GM21786 (cell line): ENCODE data around the gene SPON1.
"Not testable (repeated sequence)": the region's sequence is repeated elsewhere in the genome, so short reads cannot be mapped to it uniquely, and the experiment has no call there.

Experiments
- ATAC-seq: cut with Tn5 transposase; IDR thresholded peaks from one replicate; pipeline ENCODE4 v1.9.1; 2021; ENCODE audit not compliant: unreplicated experiment

The SPON1 gene

GRCh38 chr11:14230407-14230806 is 267.9 kb downstream of the SPON1 start:
- no peak for ATAC-seq

- ATAC-seq, result no peak
These were observed 270.1 kb downstream of the SPON1 start for GRCh38 chr11:14232652-14233051.

DNA sequence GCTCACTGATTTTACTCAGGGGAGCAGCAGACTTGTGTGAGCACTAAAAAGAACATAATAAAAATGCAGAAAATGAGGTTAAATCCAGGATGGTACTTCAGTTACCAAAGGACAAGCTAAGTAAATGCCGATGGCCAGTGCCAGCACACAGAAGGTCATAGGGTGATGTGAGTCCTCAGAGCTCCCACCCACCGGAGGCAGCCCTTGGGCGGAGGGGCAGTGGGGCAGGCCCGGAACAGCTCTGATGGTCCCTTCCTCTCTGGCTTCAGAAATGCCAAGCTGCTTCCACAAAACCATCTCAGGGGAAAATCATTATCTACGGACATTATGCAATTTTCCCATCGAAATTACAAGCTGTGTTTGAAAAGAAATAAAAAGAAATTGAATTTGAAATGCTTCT is 271.9 kb downstream of the SPON1 start:
- ATAC-seq, result no peak

DNA sequence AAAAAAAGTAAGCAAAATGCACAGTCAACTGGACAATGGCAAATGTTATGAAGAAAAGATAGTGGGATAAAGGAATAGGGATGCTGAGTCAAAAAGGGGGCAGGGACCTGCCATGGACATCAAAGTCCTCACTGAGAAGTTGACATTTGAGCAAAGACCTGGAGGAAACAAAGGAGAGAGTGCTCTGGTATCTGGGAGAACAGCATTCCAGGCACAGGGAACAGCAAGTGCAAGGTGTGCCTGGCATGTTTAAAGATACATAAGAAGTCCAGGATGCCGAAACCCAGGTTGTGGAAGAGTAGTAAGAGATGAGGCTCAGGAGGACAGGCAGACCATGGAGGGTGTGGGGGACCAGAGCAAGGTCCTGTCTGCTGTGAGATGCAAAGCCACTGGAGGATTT is 273.2 kb downstream of the SPON1 start:
- no peak for ATAC-seq

DNA sequence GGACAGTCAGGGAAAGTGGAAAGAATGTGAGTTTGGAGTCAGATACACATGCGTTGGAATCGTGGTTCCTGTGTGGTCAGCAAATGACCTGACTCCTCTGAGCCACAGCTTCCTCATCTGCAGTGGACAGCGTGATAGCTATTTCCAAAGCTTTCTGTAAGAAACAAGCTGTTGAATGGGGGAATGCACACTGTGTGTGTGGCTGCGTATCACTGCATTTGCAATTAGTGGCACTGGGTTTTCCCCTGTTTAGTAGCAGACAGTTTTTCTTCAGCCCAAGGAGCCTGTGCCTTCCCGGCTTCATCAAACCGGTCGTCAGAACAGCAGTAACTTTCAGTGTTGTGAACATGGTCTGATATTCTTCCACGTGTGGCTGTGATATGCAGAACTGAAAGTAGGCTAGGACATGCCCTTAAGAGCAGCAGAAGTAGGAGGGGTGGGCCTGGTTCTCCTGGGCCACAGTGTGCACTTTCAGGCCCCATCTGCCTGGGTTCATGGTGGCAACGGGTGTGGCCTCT is 275.0 kb downstream of the SPON1 start:
- peak; percentile 98 for ATAC-seq

GRCh38 chr11:14240221-14240620 is 277.7 kb downstream of the SPON1 start:
- ATAC-seq, result no peak

GRCh38 chr11:14240951-14241350 is 278.4 kb downstream of the SPON1 start:
- no peak for ATAC-seq

- no peak for ATAC-seq
These were observed 279.7 kb downstream of the SPON1 start for GRCh38 chr11:14242187-14242586.

GRCh38 chr11:14242733-14243132 is 280.2 kb downstream of the SPON1 start:
- ATAC-seq, result no peak

GRCh38 chr11:14244926-14245325 is 282.4 kb downstream of the SPON1 start:
- ATAC-seq, result no peak

DNA sequence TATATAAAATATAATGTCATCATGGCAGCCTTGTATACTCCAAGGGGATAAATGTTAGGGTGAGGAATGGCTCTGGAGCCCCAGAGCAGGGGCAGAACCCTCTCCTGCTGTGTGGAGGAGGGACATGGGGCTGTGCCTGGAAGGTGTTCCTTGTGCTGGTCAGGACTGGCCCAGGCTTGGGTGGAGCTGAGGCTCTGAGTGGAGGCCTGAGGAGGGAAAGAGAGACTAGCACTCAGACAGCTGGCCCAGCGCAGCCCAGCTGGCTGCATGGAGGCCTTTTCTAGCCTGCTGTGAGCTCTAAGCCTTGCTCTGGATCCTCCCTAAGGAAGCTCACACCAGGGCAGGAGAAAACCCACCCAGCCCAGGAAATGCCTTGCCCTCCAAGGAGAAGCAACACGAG is 282.9 kb downstream of the SPON1 start:
- no peak for ATAC-seq

DNA sequence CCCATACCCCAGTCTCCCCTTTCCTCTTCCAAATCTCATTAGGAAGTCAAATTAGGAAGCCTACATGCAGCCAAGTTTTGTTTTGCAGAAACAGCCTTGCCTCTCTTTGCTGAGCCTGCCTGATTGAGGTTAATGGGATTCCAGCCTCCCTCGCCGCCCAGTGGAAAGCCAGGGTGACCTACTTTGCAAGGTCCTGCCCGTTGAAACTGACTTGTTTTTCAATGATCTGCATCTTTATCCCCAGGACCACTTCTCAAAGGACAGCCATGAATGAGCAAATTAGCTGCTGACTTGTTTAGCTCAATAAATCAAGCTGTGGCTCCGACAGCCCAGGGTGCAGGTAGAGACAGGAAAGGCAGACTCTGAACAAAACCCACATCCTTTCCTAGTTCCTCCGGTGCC is 286.1 kb downstream of the SPON1 start:
- no peak for ATAC-seq

GRCh38 chr11:14249121-14249963 is 286.8 kb downstream of the SPON1 start:
- no peak for ATAC-seq

DNA sequence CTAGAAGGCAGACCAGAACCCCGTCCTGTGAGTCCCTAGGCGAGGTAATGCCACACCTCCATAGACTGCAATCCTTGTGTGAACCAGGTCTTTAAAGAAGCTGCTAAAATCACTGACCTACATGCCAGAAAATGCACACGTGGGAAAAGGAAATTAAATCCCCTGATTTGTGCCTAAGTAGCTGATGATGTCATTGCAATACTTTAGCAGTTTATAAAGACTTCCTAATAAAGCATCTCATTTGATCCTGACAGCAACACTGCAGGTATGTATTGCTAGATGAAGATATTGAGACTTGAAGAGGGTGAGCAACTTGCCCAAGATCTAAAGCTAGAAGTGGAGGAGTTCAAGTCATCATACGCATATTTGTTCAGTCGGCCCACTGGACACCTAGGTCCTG is 289.2 kb downstream of the SPON1 start:
- ATAC-seq, result no peak

DNA sequence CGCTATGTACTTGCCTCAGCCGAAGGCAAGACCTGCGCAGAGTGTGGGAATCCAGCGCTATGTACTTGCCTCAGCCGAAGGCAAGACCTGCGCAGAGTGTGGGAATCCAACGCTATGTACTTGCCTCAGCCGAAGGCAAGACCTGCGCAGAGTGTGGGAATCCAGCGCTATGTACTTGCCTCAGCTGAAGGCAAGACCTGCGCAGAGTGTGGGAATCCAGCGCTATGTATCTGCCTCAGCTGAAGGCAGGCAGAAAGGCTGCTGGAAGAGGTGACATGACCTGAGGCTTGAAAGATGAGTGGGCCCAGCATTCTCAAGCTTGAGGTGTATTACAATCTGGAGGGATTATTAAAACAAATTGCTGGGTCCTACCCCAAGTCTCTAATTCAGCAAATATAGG is 290.0 kb downstream of the SPON1 start:
- not testable (repeated sequence) for ATAC-seq

DNA sequence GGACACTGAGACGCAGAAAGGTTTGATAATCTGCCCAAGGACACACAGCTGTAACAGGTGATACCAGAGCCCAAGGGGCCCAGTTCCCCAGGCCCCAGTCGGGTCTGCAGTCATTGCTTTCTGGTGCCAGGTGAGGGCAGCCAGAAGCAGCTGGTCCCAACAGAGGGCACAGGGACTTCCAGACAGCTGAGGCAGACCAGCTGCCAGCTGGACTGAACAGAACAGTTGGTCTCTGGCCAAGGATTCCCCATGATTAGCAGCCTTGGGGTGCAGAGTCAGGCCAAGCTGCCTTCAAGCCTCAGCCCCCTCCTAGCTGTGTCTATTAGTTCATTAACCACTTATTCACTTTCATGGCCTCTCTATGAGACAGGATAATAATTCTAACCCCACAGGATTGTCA is 290.9 kb downstream of the SPON1 start:
- no peak for ATAC-seq

GRCh38 chr11:14253840-14254239 is 291.3 kb downstream of the SPON1 start:
- ATAC-seq, result no peak

- no peak for ATAC-seq
These were observed 292.2 kb downstream of the SPON1 start for GRCh38 chr11:14254533-14255237.

DNA sequence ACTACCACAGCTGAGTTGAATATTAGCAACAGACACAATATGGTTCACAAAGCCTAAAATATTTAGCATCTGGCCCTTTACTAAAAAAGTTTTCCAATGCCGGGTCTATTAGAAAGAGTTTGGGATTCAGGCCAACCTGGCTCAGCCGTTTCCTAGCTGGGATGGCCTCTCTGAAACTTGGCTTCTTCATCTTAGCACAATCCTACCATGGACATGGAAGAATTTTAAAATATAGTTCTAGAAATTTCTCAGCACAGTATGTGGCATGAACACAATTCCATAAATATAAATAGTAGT is 292.7 kb downstream of the SPON1 start:
- ATAC-seq, result no peak

GRCh38 chr11:14258221-14258935 is 295.9 kb downstream of the SPON1 start:
- no peak for ATAC-seq

GRCh38 chr11:14259186-14259784 is 296.8 kb downstream of the SPON1 start:
- no peak for ATAC-seq
